Body of pancreas (tissue), 4 donors: ENCODE data around the gene ID2. TPM values are rescaled to one million over a fixed set of nuclear protein-coding genes. Genes with fewer than 3 reads are reported as not detected.

Source experiments
- ATAC-seq: fragments of 150-250 bp; one replicate; pipeline ENCODE4 v1.9.1; 2016
- DNase-seq, 4 donors: peaks; one replicate each; pipeline ENCODE4 v3.0.0-alpha.2; 2019
- H3K27ac ChIP-seq, 4 donors: fragments of 200-600 bp; sonication (generic); 1 replicate in 3 of 4; 2 replicates in 1 of 4; pipeline versions ENCODE4 v1.5.1 to v1.6.1; 2016 to 2019; ENCODE audit warnings: mild to moderate bottlenecking in 1 of 4, mixed read lengths in 1 of 4, moderate library complexity in 1 of 4
- H3K27me3 ChIP-seq, 2 donors: fragments of 200-600 bp; sonication (generic); one replicate each; pipeline ENCODE4 v1.6.0; 2016; ENCODE audit warnings: mild to moderate bottlenecking in 1 of 2
- H3K36me3 ChIP-seq, 2 donors: fragments of 200-600 bp; sonication (generic); replicated peaks in 1 of 2; 2 replicates each; pipeline ENCODE4 v1.5.1; 2016; ENCODE audit warnings: low read depth in 2 of 2; ENCODE audit not compliant: insufficient read depth in 1 of 2
- H3K4me1 ChIP-seq: fragments of 200-600 bp; sonication (generic); one replicate; pipeline ENCODE4 v1.6.0; 2016
- H3K4me3 ChIP-seq, 2 donors: fragments of 200-600 bp; sonication (generic); 1 replicate in 1 of 2; 2 replicates in 1 of 2; pipeline ENCODE4 v1.5.1; 2016 to 2019
- H3K9me3 ChIP-seq, 3 donors: fragments of 200-600 bp; sonication (generic); 1 replicate in 2 of 3; 2 replicates in 1 of 3; pipeline ENCODE4 v1.5.1; 2016
- POLR2A ChIP-seq, 3 donors: fragments of 450-650 bp; IDR thresholded peaks; one replicate each; pipeline ENCODE4 v1.6.1; 2016; ENCODE audit warnings: antibody characterized with exemption in 3 of 3, mild to moderate bottlenecking in 2 of 3
- WGBS, 2 donors: methylation state at CpG; one replicate each; pipeline ENCODE4 v1.1.5; 2017; 5-methylcytosine and 5-hydroxymethylcytosine counted together
- intact Hi-C: fragments of 100-400 bp; cut with DNase I; formaldehyde crosslinking; loops from one replicate; pipeline ENCODE4 v1.15.1; 2023
- total RNA-seq, 2 donors: library from RNA; depleted of rRNA; stranded (reverse); fragments of >200 nt; gene quantifications; one replicate each; pipeline ENCODE4 v1.1.0, GENCODE V29; 2016
- TF ChIP-seq, protein P1 (sequence below), 7 experiments: fragments of 450-650 bp in 4 of 7; fragments of 200-600 bp in 3 of 7; sonication (generic) in 3 of 7; IDR thresholded peaks; one replicate each; pipeline ENCODE4 v1.5.1; 2016 to 2019; ENCODE audit warnings: antibody characterized with exemption in 7 of 7

ID2 gene
- total RNA-seq, 2 donors from 2014 or later: 50.3 to 157 TPM

GRCh38 chr2:8646731-8647461 is 35.0 kb upstream of the ID2 start:
- ATAC-seq (no peak), DNase-seq (no peak)
- H3K27ac ChIP-seq: no peak overlapping the region
- no peaks in the 10 kb centered on the region for H3K9me3 ChIP-seq
- intact Hi-C loops: no loop called here
- H3K4me3 ChIP-seq: no peak overlapping the region
- peaks cover 4% of the 10 kb centered on the region for H3K4me1 ChIP-seq
- WGBS, 2 donors: 69 to 96% methylated on average over 5 to 11 of the region's 11 CpGs
- TF ChIP-seq, protein P1, sequence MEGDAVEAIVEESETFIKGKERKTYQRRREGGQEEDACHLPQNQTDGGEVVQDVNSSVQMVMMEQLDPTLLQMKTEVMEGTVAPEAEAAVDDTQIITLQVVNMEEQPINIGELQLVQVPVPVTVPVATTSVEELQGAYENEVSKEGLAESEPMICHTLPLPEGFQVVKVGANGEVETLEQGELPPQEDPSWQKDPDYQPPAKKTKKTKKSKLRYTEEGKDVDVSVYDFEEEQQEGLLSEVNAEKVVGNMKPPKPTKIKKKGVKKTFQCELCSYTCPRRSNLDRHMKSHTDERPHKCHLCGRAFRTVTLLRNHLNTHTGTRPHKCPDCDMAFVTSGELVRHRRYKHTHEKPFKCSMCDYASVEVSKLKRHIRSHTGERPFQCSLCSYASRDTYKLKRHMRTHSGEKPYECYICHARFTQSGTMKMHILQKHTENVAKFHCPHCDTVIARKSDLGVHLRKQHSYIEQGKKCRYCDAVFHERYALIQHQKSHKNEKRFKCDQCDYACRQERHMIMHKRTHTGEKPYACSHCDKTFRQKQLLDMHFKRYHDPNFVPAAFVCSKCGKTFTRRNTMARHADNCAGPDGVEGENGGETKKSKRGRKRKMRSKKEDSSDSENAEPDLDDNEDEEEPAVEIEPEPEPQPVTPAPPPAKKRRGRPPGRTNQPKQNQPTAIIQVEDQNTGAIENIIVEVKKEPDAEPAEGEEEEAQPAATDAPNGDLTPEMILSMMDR (IDR thresholded peaks at IDR 0.05): no peak
- H3K36me3 ChIP-seq: no peaks in the 10 kb centered on the region
- H3K27me3 ChIP-seq: no peaks in the 10 kb centered on the region

GRCh38 chr2:8647462-8647857 is 34.4 kb upstream of the ID2 start:
- intact Hi-C loops: no loop called here
- Histone ChIP-seq H3K36me3 (no peaks in the 10 kb centered on the region), H3K4me3 (no peak overlapping the region), H3K4me1 (peaks cover 4% of the 10 kb centered on the region), H3K27ac (no peak overlapping the region), H3K27me3 (no peaks in the 10 kb centered on the region), H3K9me3 (no peaks in the 10 kb centered on the region)
- WGBS, 2 donors: 100% methylated on average over 1 of the region's 1 CpG; no CpG with 5 or more reads in 1 of the 2 donors
- ATAC-seq (no peak), DNase-seq (no peak)
- TF ChIP-seq, protein P1 (IDR thresholded peaks at IDR 0.05): no peak
- no peak for TF ChIP-seq POLR2A (IDR thresholded peaks at IDR 0.05)

GRCh38 chr2:8648441-8649213 is 33.2 kb upstream of the ID2 start:
- TF ChIP-seq, protein P1 (IDR thresholded peaks at IDR 0.05): no peak
- no peak for TF ChIP-seq POLR2A (IDR thresholded peaks at IDR 0.05)

GRCh38 chr2:8649718-8650117 is 32.1 kb upstream of the ID2 start:
- ATAC-seq (no peak), DNase-seq (no peak)
- Histone ChIP-seq H3K9me3 (no peaks in the 10 kb centered on the region), H3K4me1 (peaks cover 4% of the 10 kb centered on the region), H3K27ac (no peak overlapping the region), H3K36me3 (no peaks in the 10 kb centered on the region), H3K4me3 (no peak overlapping the region), H3K27me3 (no peaks in the 10 kb centered on the region)
- TF ChIP-seq, protein P1 (IDR thresholded peaks at IDR 0.05): no peak
- intact Hi-C loops: no loop called here
- 60 to 65% methylated on average over 6 of the region's 6 CpGs for WGBS, 2 donors

More at GRCh38 chr2:8648441-8649213, 33.2 kb upstream of the ID2 start:
- DNase-seq (no peak), ATAC-seq (no peak)
- H3K27me3 ChIP-seq: no peaks in the 10 kb centered on the region
- H3K36me3 ChIP-seq: no peaks in the 10 kb centered on the region
- peak overlapping the region in 1 of 4 donors; percentile 36 for H3K27ac ChIP-seq
- peaks cover 4% of the 10 kb centered on the region for H3K4me1 ChIP-seq
- intact Hi-C loops: no loop called here
- H3K9me3 ChIP-seq: no peaks in the 10 kb centered on the region
- H3K4me3 ChIP-seq: no peak overlapping the region
- 89 to 90% methylated on average over 11 of the region's 11 CpGs for WGBS, 2 donors
